Stimulated activated CD4-positive, alpha-beta T cell treated with anti-CD3 and anti-CD28 coated beads, Interleukin-1b, Interleukin-23, amount 100 ng/mL, for 4 hours (primary cell): Measurements from ENCODE around the gene SERP2.

Experiments
- DNase-seq, 2 donors: peaks; one replicate each; pipeline ENCODE4 v3.0.0-alpha.2; 2020; ENCODE audit warnings: low read depth in 2 of 2

SERP2 gene

DNA sequence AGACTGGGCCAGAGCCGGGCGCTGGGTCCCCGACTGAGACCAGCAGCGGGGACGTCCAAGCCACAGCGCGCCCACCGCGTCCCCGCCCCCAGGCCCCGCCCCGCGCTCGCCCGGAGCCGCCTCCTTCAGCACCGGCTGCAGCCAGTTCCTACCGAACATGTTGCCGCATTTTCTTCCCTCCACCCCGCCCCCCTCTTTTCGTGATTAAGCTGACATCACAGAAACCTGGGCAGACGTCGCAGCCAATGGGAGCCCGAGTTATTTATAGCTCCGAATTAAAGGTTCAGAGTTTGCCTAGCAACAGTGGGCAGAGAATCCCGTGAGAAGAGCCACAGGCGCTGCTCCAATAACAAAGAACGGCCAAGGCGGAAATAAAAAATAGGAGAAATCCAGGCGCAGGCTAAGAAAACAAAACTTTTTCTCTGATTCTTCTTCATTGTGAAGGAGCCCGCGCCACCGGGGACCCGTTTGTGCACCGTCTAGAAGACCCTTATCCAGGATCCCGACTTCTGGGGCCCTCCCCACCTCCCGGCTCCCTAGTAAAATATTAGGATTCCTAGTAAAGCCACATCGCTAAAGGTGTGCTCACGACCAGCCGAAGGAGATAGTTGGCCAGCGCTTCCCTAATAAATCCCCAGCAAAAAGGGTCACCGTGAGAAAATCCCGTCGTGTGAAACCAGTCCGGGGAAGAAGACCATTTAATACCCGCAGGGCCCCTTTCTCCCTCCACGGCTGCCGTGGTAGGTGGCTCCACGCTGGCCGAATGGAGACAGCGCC, 61.7 kb downstream of the SERP2 start:
- DNase-seq, result peak; percentile 81

DNA sequence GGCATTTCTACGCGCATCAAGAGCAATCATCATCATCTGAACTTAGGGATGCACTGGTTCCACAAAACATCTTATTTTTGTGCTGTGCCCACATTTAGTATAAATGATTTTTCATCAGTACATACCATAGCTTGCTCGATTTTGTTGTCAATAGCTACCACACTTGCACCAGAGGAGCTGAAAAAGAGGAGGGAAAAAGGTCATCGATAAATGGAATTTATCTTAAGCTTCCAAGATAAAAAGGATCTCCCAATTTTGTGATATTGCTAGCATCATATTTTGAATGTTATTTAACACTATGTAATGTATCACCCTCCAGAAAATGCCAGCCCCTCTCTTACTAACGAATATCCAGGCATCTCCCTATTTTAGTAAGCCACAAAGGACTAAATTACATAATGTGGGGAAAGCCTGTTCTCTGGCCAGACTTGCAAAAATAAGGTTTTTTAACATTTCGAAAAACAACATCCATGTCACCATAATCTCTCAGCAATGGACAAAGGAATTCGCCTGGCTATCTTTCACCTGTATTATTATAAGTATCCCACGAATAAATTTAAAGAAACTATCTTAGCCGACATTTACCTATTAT, 62.4 kb downstream of the SERP2 start:
- DNase-seq, result no peak

DNA sequence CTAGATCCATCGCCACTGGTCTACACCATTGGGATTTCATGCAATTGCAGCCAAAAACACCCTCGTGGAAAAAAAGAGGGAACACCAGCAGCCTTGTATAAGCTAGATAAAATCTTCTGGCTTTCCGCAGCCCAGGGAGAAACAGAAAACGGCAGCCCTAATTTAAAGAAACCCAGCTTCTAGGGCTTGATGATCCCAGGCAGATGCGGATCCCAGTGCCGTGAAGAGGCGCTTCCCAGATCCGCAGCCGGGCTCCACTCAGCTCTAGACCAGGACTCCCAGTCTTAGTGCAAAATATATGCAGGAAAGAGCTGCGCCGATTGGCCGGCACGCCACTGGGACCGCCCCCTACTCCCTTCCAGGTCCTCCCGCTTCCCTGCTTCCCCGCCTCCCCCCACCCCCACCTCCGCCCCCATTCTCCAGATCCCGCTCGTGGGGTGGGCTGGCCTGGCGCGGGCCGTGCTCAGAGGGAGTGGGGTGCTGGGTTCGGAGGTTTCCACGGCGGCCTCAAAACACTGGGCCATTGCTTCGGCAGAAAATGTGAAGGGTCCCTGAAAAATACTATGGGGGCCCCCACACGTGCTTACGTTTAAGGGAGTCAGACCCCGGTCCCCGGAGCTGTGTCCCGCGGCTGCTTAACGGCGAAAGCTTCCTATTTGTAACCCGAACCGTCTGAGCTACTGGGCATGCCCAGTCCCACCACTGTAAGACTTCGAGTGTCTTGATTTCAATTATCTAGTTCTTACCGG, 63.1 kb downstream of the SERP2 start:
- peak in 1 of 2 donors; percentile 17 for DNase-seq

DNA sequence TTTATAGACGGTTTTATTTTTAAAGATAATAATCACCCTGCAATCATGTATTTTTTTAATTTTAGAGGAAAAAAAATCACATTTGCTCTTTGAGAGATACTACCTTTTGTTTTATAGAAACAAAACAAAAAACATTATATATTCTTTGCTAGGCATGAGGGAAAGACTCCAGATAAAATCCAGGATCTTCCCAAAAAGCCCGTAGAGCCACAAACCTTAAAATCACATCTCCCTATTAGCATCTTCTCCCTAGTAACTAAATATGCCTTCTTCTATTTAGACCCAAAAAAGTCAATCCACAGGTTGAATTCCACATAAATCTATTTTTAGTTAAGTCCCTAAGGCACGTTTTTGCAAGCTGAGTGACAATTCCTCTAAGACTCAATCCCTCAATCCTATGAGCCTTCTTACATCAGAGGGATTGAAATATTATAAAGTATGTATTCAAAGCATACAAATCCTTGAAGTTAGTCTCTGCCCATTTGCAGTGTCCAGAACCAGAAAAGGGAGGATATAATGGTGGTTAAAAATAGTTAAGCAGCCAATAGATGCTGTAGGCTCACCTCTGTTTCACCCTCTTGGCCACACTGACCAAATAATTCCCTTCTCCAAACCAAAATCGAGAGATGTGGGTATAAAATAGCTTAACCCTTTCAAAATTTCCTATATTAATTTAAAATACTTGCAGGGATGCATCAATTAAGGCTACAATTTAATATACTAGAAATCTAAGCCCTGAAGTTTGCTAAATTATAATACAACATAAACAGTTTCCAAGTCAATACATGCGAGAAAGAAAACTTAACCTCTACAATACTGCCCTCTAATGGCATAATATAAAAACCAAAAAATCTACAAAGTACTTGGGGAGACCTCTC, 64.0 kb downstream of the SERP2 start:
- DNase-seq, result no peak

DNA sequence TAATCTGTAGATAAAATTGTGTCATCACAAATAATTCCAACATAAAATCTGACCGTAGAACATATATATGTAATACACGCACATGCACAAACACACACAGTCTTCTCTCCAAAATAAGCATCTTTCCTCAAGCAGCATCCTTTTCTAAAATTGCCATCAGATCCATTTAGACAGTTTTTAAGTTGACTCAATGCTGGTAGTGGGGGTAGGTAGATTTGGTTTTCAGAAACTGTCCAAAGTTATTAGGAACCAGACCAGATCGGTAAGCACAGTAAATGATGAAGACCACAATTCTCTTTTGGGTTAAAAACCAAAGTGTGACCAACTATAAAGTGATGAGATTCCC, 64.6 kb downstream of the SERP2 start:
- DNase-seq, result no peak

DNA sequence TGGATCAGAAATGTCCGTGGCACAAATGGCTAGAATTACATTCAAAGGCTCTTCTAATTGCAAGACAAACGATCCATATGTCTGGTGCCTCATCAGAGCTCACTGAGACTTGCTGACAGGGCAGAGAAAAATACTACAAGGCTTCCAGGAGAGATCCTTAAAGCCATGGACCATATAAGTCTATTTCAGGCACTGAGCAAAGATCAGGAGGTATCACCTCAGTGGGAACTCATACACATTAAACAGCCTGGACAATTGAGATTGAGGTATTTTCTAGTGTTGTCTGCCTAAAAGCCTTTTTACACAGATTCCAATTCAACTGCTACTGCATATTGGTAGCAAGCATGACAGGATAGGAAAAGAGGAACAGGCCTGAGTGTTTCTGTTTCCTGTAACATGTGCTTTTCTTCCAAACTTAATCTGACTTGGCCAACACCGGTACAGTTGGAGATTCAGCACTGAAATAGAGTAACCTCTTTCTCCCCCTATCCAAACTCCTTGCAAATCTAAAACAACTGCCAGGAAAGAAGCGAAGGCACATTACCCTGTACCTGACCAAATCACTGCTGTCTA, 65.9 kb downstream of the SERP2 start:
- DNase-seq, result no peak

DNA sequence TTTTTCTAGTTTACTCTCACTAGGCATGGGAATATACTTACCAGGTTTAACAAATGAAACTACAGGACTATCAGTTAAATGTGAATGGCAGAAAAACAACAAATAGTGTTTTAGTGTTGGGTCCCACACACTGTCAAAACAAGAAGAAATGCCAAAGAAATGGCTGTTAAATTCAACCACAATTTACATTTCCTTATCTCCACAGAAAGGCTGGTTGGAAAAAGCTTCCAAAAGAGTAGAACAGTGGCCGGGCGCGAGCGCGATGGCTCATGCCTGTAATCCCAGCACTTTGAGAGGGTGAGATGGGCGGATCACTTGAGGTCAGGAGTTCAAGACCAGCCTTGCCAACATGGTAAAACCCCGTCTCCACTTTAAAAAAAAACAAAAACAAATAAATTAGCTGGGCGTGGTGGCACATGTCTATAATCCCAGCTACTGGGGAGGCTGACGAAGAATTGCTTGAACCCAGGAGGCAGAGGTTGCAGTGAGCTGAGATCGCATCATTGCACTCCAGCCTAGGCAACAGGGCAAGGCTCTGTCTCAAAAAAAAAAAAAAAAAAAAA, 66.5 kb downstream of the SERP2 start:
- no peak for DNase-seq
